Liver (tissue), 3 donors: ENCODE measurements around the gene COBL.

Experiments
- JUND ChIP-seq, 2 donors: IDR thresholded peaks; 2 replicates each; pipeline ENCODE4 v1.6.1; 2016; ENCODE audit warnings: antibody characterized with exemption in 2 of 2
- RAD21 ChIP-seq, 2 donors: IDR thresholded peaks; 2 replicates each; pipeline ENCODE4 v1.6.1; 2016; ENCODE audit warnings: antibody characterized with exemption in 2 of 2, mild to moderate bottlenecking in 2 of 2
- SP1 ChIP-seq: IDR thresholded peaks from 2 replicates; pipeline ENCODE4 v1.6.1; 2018; ENCODE audit warnings: antibody characterized with exemption, mild to moderate bottlenecking
- TAF1 ChIP-seq: conservative IDR thresholded peaks from 2 replicates; pipeline ENCODE4 v1.6.1; 2016; ENCODE audit warnings: antibody characterized with exemption, mild to moderate bottlenecking
- TF ChIP-seq, protein P1 (sequence below): fragments of 150-350 bp; IDR thresholded peaks from 2 replicates; pipeline ENCODE4 v1.5.1; 2017; ENCODE audit warnings: improper control_type of control experiment, low read depth, low read length; ENCODE audit not compliant: missing input control
- TF ChIP-seq, protein P2 (sequence below): IDR thresholded peaks from 2 replicates; pipeline ENCODE4 v1.6.1; 2016; ENCODE audit warnings: antibody characterized with exemption
- TF ChIP-seq, protein P3 (sequence below): IDR thresholded peaks from 2 replicates; pipeline ENCODE4 v1.6.1; 2016; ENCODE audit warnings: antibody characterized with exemption
- donor health status: healthy.
- donor health status: healthy.

GRCh38 chr7:51180092-51180491, 136.5 kb downstream of the COBL start:
- no peak for TF ChIP-seq SP1
- TF ChIP-seq, protein P1, sequence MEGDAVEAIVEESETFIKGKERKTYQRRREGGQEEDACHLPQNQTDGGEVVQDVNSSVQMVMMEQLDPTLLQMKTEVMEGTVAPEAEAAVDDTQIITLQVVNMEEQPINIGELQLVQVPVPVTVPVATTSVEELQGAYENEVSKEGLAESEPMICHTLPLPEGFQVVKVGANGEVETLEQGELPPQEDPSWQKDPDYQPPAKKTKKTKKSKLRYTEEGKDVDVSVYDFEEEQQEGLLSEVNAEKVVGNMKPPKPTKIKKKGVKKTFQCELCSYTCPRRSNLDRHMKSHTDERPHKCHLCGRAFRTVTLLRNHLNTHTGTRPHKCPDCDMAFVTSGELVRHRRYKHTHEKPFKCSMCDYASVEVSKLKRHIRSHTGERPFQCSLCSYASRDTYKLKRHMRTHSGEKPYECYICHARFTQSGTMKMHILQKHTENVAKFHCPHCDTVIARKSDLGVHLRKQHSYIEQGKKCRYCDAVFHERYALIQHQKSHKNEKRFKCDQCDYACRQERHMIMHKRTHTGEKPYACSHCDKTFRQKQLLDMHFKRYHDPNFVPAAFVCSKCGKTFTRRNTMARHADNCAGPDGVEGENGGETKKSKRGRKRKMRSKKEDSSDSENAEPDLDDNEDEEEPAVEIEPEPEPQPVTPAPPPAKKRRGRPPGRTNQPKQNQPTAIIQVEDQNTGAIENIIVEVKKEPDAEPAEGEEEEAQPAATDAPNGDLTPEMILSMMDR: no peak
- TF ChIP-seq, protein P2, sequence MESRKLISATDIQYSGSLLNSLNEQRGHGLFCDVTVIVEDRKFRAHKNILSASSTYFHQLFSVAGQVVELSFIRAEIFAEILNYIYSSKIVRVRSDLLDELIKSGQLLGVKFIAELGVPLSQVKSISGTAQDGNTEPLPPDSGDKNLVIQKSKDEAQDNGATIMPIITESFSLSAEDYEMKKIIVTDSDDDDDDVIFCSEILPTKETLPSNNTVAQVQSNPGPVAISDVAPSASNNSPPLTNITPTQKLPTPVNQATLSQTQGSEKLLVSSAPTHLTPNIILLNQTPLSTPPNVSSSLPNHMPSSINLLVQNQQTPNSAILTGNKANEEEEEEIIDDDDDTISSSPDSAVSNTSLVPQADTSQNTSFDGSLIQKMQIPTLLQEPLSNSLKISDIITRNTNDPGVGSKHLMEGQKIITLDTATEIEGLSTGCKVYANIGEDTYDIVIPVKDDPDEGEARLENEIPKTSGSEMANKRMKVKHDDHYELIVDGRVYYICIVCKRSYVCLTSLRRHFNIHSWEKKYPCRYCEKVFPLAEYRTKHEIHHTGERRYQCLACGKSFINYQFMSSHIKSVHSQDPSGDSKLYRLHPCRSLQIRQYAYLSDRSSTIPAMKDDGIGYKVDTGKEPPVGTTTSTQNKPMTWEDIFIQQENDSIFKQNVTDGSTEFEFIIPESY: no peak
- TF ChIP-seq, protein P3, sequence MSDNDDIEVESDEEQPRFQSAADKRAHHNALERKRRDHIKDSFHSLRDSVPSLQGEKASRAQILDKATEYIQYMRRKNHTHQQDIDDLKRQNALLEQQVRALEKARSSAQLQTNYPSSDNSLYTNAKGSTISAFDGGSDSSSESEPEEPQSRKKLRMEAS: no peak
- no peak for TF ChIP-seq JUND (IDR thresholded peaks at IDR 0.05)
- TF ChIP-seq TAF1: no peak
- TF ChIP-seq RAD21 (IDR thresholded peaks at IDR 0.05): no peak
